ENCODE data around the gene UNC13B.
"Not testable (repeated sequence)": the region's sequence is repeated elsewhere in the genome, so short reads cannot be mapped to it uniquely, and the experiment has no call there.

The UNC13B gene

GRCh38 chr9:35380619-35381018 is 218.8 kb downstream of the UNC13B start:
- no peak for DNase-seq (ENCODE audit: low spot score)

- DNase-seq (ENCODE audit: low spot score) = peak; percentile 27
Measured at GRCh38 chr9:35385042-35385441, 223.2 kb downstream of the UNC13B start.

GRCh38 chr9:35395076-35395705 is 233.4 kb downstream of the UNC13B start:
- no peak for DNase-seq (ENCODE audit: low spot score)

GRCh38 chr9:35395706-35396101 is 233.9 kb downstream of the UNC13B start:
- DNase-seq (ENCODE audit: low spot score) = no peak

- no peak for DNase-seq (ENCODE audit: low spot score)
Measured at GRCh38 chr9:35396560-35397215, 234.9 kb downstream of the UNC13B start.

GRCh38 chr9:35397216-35397698 is 235.4 kb downstream of the UNC13B start:
- no peak for DNase-seq (ENCODE audit: low spot score)

GRCh38 chr9:35397923-35398322 is 236.1 kb downstream of the UNC13B start:
- no peak for DNase-seq (ENCODE audit: low spot score)

- DNase-seq (ENCODE audit: low spot score) = no peak
Measured at GRCh38 chr9:35398651-35399335, 237.0 kb downstream of the UNC13B start.

- DNase-seq (ENCODE audit: low spot score) = no peak
Measured at GRCh38 chr9:35404865-35405264, 243.1 kb downstream of the UNC13B start.

- DNase-seq (ENCODE audit: low spot score) = no peak
Measured at GRCh38 chr9:35406183-35406959, 244.6 kb downstream of the UNC13B start.

GRCh38 chr9:35407846-35408245 is 246.0 kb downstream of the UNC13B start:
- DNase-seq (ENCODE audit: low spot score) = no peak

GRCh38 chr9:35409434-35409833 is 247.6 kb downstream of the UNC13B start:
- DNase-seq (ENCODE audit: low spot score) = not testable (repeated sequence)

GRCh38 chr9:35414889-35415288 is 253.1 kb downstream of the UNC13B start:
- no peak for DNase-seq (ENCODE audit: low spot score)

- no peak for DNase-seq (ENCODE audit: low spot score)
Measured at GRCh38 chr9:35415402-35416097, 253.7 kb downstream of the UNC13B start.

- no peak for DNase-seq (ENCODE audit: low spot score)
Measured at GRCh38 chr9:35416098-35416427, 254.3 kb downstream of the UNC13B start.

- DNase-seq (ENCODE audit: low spot score) = no peak
Measured at GRCh38 chr9:35422346-35422745, 260.5 kb downstream of the UNC13B start.

GRCh38 chr9:35422753-35423152 is 260.9 kb downstream of the UNC13B start:
- no peak for DNase-seq (ENCODE audit: low spot score)

- no peak for DNase-seq (ENCODE audit: low spot score)
Measured at GRCh38 chr9:35423499-35423898, 261.7 kb downstream of the UNC13B start.

- no peak for DNase-seq (ENCODE audit: low spot score)
Measured at GRCh38 chr9:35424356-35425352, 262.8 kb downstream of the UNC13B start.

- no peak for DNase-seq (ENCODE audit: low spot score)
Measured at GRCh38 chr9:35426627-35427026, 264.8 kb downstream of the UNC13B start.

- DNase-seq (ENCODE audit: low spot score) = no peak
Measured at GRCh38 chr9:35431467-35431866, 269.7 kb downstream of the UNC13B start.
